Lower lobe of right lung (tissue), 2 donors: ENCODE measurements around the gene OR56B4. TPM values are rescaled to one million over a fixed set of nuclear protein-coding genes. Genes with fewer than 3 reads are reported as not detected.
A peak's percentile ranks its signal among the peaks of the same experiment; 100 is the strongest.
"Not testable (repeated sequence)": the region's sequence is repeated elsewhere in the genome, so short reads cannot be mapped to it uniquely, and the experiment has no call there.

Experiments
- ATAC-seq, 2 donors: fragments of 200-7000 bp; cut with Tn5 transposase; one replicate each; pipeline ENCODE4 v1.9.1; 2020 to 2022; ENCODE audit warnings: mild to moderate bottlenecking in 2 of 2, moderate library complexity in 2 of 2
- DNase-seq: peaks from one replicate; pipeline ENCODE4 v3.0.0-alpha.2; 2020
- H3K27ac ChIP-seq: fragments of 200-600 bp; one replicate; pipeline ENCODE4 v1.8.0; 2022
- H3K27me3 ChIP-seq: fragments of 200-600 bp; one replicate; pipeline ENCODE4 v1.8.0; 2022; ENCODE audit warnings: low read depth
- H3K36me3 ChIP-seq: fragments of 200-600 bp; one replicate; pipeline ENCODE4 v1.8.0; 2022; ENCODE audit warnings: mild to moderate bottlenecking
- H3K4me1 ChIP-seq: fragments of 200-600 bp; one replicate; pipeline ENCODE4 v1.8.0; 2022
- H3K4me3 ChIP-seq: fragments of 200-600 bp; one replicate; pipeline ENCODE4 v1.8.0; 2022; ENCODE audit warnings: mild to moderate bottlenecking
- H3K9me3 ChIP-seq: fragments of 200-600 bp; one replicate; pipeline ENCODE4 v1.8.0; 2022
- CTCF ChIP-seq: fragments of 200-600 bp; IDR thresholded peaks from one replicate; pipeline ENCODE4 v1.8.0; 2022; ENCODE audit warnings: antibody characterized with exemption, mild to moderate bottlenecking
- intact Hi-C: fragments of 100-400 bp; cut with DNase I; formaldehyde crosslinking; loops from one replicate; pipeline ENCODE4 v1.11.0; 2022
- total RNA-seq: library from RNA; stranded (reverse); fragmentation: NEBNext Ultra II Directional; extraction: Animal tissue kit (Norgen Biotek cat#: 25700); gene quantifications from one replicate; pipeline ENCODE4 v1.2.1, GENCODE V29; 2021
- donor health status: DM: no; HTN: yes; CAD: no; lungs with severe emphysema.

The OR56B4 gene
- total RNA-seq, 1 donor from 2014 or later = not detected

DNA sequence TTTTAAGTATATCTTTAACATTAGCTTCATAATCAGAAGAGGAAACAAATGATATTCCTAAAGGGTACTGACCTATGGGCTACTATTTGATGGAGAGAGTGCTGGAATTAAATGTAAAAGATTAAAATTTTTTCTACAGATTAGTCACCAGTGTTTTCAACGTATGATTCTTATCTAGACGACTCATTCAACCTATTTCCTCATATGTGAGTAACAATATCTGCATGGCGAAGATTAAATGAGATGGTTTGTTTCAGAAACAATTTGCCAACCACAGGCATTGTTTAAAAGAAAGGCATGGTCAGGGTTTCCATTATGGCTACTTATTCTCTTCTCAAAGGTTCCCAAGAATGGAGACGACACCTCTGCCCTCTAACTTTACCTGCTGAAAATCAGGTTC lies 20.4 kb downstream of the OR56B4 start:
- H3K36me3 ChIP-seq = no peaks in the 10 kb centered on the region
- no peaks in the 10 kb centered on the region for H3K27me3 ChIP-seq
- ATAC-seq = no peak
- no peaks in the 10 kb centered on the region for H3K9me3 ChIP-seq
- no peaks in the 10 kb centered on the region for H3K4me1 ChIP-seq
- no peak for DNase-seq
- no peak overlapping the region for H3K4me3 ChIP-seq
- TF ChIP-seq CTCF = no peak
- H3K27ac ChIP-seq = no peak overlapping the region
- intact Hi-C loops = no loop called here

- Histone ChIP-seq H3K9me3 (no peaks in the 10 kb centered on the region), H3K4me3 (no peak overlapping the region), H3K27me3 (no peaks in the 10 kb centered on the region), H3K27ac (no peak overlapping the region), H3K4me1 (no peaks in the 10 kb centered on the region), H3K36me3 (no peaks in the 10 kb centered on the region)
- no peak for DNase-seq
- intact Hi-C loops = no loop called here
- ATAC-seq = no peak
- no peak for TF ChIP-seq CTCF
Measured at GRCh38 chr11:6129011-6129410, 21.5 kb downstream of the OR56B4 start.

DNA sequence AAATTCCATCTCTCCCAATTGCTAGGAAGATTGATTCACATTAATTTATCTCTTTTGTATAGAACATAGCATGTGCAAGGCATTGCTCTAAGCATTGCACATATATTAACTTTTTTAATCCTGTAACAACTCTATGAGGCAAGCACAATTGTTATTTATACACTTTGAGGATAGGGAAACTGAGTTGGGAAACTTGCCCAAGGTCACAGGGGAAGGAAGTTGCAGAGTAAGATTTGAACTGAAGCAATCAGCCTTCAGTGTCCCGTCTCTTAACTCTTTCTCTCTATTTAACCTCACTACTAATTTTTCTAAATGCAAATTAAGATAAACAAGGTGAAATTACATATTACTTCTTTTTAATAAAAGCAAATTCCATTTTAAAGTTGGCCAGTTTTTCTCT lies 22.2 kb downstream of the OR56B4 start:
- intact Hi-C loops = no loop called here
- Histone ChIP-seq H3K9me3 (no peaks in the 10 kb centered on the region), H3K27ac (no peak overlapping the region), H3K36me3 (no peaks in the 10 kb centered on the region), H3K4me3 (no peak overlapping the region), H3K4me1 (no peaks in the 10 kb centered on the region), H3K27me3 (no peaks in the 10 kb centered on the region)
- no peak for DNase-seq
- TF ChIP-seq CTCF = no peak
- ATAC-seq = peak; percentile 48 to 52

DNA sequence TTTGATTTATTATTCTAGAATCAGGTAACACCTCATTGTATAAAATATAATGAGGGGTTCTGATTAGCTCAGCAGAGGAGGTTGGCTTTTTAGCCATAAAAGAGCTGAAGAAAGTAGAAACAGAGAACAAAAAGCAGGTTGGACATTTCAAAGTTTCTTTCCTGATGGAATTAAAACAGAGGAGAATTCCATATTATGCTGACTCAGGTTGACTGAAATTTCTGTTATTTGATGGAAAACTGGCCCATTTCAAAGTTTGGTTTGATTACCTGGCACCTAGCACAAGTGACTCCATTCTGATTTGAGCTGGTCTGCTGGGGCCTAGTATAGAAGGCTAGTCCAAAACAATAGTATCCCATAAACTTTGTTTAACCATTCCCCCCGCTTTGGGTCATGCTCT lies 24.9 kb downstream of the OR56B4 start:
- no peak for ATAC-seq
- H3K27me3 ChIP-seq = no peaks in the 10 kb centered on the region
- intact Hi-C loops = no loop called here

GRCh38 chr11:6135936-6136335 lies 28.5 kb downstream of the OR56B4 start:
- H3K27me3 ChIP-seq, H3K9me3 ChIP-seq, H3K27ac ChIP-seq, H3K4me1 ChIP-seq, H3K4me3 ChIP-seq, H3K36me3 ChIP-seq, intact Hi-C loops, ATAC-seq, DNase-seq: not testable (repeated sequence)

More for the DNA sequence above, 24.9 kb downstream of the OR56B4 start:
- Histone ChIP-seq H3K4me1 (no peaks in the 10 kb centered on the region), H3K27ac (no peak overlapping the region), H3K36me3 (no peaks in the 10 kb centered on the region), H3K4me3 (no peak overlapping the region), H3K9me3 (no peaks in the 10 kb centered on the region)
- TF ChIP-seq CTCF = no peak
- no peak for DNase-seq

GRCh38 chr11:6142936-6143335 lies 35.5 kb downstream of the OR56B4 start:
- H3K9me3 ChIP-seq = no peaks in the 10 kb centered on the region
- no peak for TF ChIP-seq CTCF
- no peak overlapping the region for H3K4me3 ChIP-seq
- no peak for DNase-seq
- H3K27ac ChIP-seq = no peak overlapping the region
- intact Hi-C loops = no loop called here
- H3K36me3 ChIP-seq = no peaks in the 10 kb centered on the region
- no peak for ATAC-seq
- H3K4me1 ChIP-seq = no peaks in the 10 kb centered on the region
- no peaks in the 10 kb centered on the region for H3K27me3 ChIP-seq

DNA sequence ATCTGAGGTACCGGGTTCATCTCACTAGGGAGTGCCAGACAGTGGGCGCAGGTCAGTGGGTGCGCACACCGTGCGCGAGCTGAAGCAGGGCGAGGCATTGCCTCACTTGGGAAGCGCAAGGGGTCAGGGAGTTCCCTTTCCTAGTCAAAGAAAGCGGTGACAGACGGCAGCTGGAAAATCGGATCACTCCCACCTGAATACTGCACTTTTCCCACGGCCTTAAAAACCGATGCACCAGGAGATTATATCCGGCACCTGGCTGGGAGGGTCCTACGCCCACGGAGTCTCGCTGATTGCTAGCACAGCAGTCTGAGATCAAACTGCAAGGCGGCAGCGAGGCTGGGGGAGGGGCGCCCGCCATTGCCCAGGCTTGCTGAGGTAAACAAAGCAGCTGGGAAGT lies 36.3 kb downstream of the OR56B4 start:
- not testable (repeated sequence) for ATAC-seq, H3K4me3 ChIP-seq

More for the DNA sequence above, 36.3 kb downstream of the OR56B4 start:
- H3K9me3 ChIP-seq, DNase-seq, H3K27me3 ChIP-seq, intact Hi-C loops, H3K27ac ChIP-seq, H3K36me3 ChIP-seq, H3K4me1 ChIP-seq: not testable (repeated sequence)
